ENCODE measurements around the gene FOXP1.
"Not testable (repeated sequence)": the region's sequence is repeated elsewhere in the genome, so short reads cannot be mapped to it uniquely, and the experiment has no call there.

Gene FOXP1

DNA sequence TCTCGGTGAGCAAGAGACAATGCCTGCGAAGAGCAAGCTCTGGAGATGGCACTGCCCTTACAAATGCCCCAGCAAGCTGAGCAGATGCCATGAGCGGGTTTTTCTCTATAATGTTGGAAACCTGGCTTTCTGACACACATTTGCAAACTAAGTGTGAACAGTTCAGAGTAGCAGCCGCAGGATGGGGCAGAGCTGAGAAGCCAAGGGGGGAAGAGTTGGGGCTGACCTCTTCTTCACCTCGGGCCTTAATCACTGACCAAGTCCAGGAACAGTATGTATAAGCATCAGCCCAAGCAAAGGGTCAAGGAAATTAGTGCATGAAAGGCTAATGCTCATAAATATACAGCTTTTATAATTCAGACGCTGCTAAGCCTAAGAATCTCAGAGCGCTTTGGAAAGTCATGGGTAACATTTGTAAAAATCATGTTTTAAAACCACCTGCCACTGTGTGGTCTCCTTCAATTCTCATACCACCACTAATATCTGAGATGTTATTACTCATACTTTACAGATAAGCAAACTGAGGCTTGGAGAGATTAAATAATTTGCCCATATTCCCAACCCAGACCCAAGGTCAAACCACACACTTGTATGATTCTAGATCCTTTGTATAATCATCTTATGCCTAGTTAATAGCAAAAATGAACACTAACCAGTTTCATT lies 603.4 kb downstream of the FOXP1 start:
- no peak for DNase-seq (ENCODE audit: low read depth in 2 of 2)

DNA sequence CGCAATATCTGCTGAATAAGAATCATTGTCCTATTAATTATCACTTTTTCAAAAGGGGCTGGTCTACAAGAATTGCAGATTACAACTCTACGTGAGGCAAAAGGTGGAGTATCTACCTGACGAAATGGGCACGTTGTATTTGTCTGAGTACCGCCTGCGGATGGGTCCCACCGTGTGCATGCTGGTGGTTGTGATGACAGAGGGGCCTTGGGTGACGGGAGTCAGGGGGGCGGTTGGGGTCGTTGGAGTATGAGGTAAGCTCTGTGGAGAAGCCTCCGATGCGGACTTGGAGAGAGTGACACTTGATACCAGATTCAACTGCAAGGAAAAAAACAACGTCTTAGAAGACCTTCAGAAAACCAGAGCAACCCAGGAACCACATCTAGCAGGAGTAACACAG lies 605.8 kb downstream of the FOXP1 start:
- DNase-seq (ENCODE audit: low read depth in 2 of 2): no peak

DNA sequence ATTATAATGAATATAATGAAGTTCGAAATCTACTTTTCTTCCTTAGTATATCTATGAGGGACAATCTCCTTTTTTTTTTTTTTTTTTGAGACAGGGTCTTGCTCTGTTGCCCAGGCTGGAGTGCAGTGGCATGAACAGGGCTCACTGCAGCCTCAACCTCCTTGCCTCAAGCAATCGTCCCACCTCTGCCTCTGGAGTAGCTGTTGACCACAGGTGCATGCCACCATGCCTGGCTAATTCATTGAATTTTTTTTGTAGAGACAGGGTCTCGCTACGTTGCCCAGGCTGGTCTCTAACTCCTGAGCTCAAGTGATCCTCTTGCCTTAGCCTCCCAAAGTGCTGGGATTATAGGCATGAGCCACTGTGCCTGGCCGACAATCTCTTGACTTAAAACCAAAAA lies 607.5 kb downstream of the FOXP1 start:
- DNase-seq (ENCODE audit: low read depth in 2 of 2): not testable (repeated sequence)

DNA sequence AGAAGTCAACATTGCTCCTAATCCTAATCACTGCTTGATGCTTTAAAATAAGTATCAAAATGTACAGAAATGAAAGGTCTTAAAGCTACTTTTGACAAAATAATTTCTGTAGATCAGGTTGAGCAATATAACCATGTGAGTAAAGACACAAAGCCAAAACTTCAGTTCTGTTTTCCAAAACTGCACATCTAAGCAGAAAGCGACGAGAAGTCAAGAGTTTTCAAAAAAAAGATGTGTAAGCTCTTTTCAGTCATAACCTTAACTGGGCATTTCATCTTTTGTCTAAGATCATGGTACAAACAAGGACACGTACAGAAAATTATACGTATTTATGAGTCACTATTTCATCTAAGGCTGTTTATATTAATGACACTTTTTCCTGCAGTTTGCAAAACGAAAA lies 608.8 kb downstream of the FOXP1 start:
- no peak for DNase-seq (ENCODE audit: low read depth in 2 of 2)

DNA sequence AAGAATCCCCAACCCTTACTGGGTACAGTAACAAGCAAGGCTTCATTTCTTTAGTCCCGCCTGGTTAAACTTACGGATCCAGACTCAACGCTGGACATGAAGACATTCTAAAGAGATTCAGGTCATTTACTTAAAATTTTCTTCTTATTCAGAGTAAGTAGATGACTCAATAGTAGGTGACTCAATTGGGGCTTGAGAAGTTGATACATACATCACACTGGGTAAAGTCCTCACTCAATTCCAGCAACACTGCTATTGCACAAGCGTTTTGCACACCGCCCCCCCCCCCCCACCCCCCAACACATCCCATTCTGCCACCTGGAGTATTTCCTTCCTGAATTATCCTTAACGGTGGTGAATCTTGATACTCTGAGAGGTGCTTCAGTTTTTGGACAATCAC lies 610.0 kb downstream of the FOXP1 start:
- DNase-seq (ENCODE audit: low read depth in 2 of 2): no peak

DNA sequence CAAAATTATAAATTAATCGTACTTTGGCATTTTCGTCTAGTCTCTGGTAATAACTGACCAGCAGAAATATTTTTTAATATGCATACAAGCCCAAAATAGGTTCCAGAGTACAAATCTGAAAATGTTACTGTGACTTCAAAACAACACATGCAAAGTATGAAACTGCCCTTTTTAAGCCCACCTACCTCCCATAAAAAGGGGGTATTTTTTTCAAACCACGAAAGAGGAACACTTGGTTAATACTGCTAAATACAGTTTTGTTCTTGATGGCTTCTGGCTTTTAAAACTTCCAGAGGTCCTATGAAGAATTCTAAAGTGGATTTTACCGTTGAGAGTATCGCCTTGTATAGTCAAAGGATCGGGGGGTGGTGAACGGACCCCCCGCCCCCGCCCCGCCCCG lies 610.7 kb downstream of the FOXP1 start:
- no peak for DNase-seq (ENCODE audit: low read depth in 2 of 2)

DNA sequence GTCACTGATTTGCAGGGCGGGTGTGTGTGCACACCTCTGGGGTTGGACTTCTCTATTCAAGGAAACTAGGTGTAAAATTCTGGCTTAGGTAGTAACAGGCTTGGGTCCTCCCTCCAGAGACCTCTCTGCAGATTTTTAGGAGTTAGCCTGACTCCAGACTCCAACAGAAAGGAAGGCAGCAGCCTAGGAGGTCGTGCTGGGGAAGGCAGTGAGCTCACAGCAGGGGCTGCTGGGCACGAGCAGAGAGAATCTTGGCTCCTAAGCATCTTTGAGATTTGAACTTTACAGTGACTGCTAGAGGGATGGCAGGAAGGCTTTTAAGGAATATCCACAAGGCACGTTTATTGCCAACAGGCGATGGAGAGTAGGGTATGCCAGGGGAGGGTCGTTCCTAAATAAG lies 612.6 kb downstream of the FOXP1 start:
- DNase-seq (ENCODE audit: low read depth in 2 of 2): no peak

DNA sequence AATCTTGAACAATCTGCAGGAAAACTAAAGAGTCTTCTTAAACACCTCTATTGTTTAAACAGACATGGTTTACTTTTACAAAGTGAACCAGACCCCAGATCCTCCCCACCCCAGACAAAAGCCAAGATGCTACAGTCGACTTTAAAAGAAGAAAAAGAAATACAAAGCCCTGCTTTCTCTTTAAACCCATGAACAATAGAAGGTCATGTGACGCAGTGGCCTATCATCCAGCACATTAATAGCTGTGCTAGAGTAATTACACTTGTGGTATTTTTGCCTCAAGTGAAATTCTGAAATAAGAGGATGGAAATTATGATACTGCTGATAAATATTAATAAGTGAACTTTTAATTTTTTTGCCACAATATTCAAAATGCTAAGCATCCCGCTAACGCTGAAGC lies 613.4 kb downstream of the FOXP1 start:
- no peak for DNase-seq (ENCODE audit: low read depth in 2 of 2)

DNA sequence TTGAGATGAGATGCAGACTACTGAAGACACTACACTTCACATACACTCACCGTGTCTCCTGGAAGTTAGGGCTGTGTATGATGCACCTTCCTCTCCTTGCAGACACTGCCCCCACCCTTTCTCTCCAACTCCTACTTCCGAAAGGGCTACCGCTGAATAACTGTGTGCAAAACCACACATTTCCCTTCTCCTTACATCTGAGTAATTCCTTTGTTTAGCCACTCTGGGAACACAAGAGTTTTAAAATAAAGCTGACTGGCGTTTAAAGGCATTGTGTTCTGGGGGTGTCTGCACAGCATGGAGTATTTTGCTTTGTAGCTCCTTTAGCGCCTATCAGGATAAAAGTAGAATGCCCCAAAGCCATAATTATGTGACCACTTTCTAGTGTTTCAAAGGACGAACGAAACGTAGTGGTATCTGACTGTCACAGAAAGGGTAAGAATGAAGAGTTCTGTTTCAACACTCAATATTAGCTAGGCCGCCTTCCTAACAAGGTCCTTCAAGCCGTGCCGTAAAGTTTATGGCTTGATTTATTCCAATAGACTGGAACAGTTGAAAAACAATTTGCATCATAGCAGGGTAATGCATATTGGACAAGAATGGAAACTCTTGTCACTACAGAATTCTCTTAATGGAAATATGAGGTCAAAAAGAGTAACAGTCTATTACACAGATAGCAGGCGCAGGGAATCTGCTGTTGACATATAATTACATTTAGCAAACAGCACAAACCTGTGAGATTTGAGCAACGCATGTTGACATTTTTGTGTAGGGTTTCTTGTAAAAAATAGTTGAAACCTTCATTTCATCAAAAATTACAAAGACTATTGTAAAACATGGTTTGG lies 619.9 kb downstream of the FOXP1 start:
- DNase-seq (ENCODE audit: low read depth in 2 of 2): no peak

DNA sequence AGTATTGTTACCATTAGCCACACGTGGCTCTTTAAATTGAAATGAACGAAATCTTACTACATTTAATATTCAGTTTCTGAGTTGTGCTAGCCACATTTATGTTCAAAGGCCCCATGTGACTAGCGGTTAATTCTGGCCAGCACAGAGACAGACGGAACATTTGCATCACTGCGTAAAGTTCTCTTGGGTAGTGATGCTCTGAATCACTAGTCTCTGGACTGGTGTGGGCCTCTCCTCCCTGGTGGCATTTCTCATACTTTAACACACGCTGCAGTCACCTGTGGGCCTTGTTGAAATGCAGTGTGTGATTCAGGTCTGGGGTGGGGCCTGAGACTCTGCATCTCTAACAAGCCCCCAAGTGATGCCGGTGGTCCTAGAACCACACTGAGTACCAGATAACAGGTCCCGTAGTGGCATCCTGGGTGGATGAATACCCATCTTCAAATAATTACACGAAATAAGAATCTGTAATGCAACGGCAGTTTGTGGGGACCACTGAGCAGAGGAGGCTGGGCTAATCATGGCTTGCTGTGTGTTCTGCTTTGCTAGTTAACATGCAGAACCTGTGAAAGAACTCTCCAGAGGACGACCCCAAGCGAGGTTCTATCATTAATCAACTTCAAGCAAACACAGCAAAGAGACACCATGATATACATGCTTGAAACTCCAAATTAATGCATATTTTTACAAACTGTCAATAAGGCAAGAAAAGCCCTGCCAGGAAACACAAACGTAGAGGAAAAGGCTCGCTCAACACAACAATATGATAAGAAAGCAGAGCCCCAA lies 623.8 kb downstream of the FOXP1 start:
- DNase-seq (ENCODE audit: low read depth in 2 of 2): no peak

DNA sequence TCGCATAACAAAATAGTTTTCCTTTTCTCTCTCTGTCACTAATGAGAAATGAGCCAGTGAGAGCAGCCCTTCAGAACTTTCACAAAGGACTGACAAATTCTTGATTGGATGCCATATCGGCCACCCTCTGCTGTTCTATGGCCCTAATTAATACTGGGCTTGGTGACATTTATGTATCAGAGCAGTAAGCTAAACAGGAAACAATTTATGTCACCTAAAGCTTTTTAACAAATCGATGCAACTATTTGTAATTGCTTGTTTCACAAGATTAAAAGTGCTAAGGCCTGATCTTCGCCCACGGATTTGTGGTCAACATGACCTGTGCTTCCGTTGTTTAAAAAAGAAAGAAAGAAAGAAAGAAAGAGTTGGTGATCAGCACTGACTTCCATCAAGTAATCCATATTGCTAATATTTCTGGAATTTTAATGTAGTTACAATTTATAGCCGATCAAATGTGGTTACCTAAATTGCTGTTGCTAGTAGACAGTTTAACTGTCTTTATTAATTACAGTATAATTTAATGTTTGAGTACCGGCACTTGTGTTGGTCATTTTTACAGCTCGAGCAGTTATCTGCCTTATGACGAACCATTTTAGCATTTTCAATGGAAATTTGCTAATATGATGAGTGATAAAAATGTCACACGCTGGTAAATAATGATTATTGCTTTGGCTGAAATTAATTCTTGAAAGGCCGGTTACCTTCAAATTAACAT lies 631.3 kb downstream of the FOXP1 start:
- DNase-seq (ENCODE audit: low read depth in 2 of 2): no peak

DNA sequence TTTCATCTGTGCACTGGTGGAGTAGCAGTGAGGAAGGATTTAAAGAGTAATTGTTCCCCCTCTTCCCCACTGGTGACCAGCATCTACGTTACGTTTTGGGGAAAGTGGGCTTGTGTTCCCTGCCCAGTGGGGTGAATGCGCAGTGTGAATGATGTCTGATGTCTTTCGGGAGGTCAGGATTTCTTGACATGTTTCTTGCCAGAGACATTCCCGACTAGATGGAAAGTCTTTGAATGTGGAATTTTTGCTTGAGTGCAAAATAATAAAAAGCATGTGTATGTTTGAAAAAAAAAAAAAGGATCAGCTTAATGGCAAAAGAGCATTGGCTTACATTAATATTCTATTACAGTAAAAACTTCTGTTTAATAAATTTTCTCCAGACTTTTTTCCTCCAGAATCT lies 632.2 kb downstream of the FOXP1 start:
- DNase-seq (ENCODE audit: low read depth in 2 of 2): no peak

DNA sequence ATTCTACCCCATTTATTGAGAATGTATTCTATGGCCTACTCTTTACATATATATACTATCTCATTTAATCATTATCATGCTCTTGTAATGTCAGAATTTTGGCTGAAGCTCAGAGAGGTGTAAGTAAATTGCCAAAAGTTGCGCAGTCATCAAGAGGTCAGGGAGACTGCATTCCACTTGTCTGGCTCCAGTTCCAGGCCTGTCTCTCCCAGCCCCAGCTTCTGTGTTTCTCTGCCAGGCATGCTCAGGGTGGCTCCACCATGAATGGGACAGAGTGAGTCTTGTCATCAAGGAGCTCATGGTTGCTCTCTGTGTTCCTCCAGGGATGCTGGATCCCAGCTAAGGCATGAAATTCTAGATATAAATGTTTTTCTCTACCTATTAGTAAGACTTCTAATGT lies 635.9 kb downstream of the FOXP1 start:
- DNase-seq (ENCODE audit: low read depth in 2 of 2): no peak

DNA sequence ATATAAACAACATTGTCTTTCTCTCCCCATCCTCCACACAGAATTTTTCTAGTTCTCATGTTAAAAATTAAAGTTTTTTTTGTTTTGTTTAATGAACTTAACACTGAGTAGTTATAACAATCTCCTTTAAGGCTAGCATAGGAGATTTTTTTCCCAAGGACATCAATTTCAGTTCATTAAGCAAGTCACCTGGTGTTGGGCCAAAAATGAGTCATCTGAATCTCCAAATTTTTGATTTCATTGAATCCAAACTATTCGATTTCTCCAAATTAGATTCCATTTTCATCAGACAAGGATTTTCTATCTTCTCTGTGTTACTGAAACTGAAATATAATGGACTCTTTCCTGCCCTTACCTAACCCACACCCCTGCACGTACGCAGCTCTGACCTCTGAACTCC lies 639.6 kb downstream of the FOXP1 start:
- no peak for DNase-seq (ENCODE audit: low read depth in 2 of 2)

DNA sequence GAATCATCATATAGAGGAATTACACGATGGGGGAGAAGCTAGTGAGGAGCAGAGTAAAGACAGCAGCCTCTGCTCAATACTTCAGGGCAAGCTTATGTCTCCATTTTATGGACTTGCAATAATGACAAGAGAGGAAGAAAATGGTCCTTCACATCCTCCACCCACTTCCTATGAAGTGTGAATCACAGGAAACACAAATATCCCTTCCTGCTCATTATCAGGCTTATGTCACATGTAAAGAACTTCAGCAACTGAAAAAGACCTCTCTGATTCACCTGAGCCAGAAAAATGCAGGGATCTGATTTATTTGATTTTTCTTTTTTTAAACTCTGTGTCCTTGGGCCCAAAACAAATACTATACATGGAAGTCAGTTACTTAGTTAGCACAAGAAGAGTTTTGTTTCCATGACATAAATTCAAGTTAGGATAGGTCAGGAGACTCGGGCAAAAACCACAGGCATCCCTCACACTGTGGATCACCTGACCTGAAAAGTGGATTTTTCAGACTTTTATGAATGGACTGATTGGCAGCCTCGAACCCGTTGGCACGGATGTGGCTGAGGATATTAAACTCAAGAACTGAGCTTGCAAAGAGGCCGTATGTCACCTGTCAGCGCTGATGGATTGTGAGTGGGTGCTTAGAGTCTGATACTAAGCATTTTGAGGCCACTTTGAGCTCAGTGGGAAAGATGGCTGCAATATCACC lies 650.3 kb downstream of the FOXP1 start:
- no peak for DNase-seq (ENCODE audit: low read depth in 2 of 2)

DNA sequence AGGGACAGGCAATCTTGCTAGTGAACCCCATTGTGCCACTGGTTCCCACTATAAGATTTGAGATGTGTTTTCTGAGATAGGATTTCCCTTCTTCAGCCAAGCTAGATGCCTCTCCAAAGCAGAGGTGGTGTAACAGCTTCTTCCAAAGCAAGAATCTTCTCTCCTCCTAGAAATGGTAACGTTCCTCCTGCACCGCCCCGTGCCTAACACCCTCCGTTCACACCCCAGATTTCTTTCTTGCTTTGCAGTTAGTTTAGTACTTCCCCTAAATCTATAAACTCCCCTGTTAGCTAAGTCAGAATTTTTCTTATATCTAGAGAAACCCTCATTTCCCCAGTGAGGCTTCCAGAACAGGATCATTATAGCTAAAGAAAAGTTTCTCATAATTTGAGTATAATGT lies 653.5 kb downstream of the FOXP1 start:
- no peak for DNase-seq (ENCODE audit: low read depth in 2 of 2)

DNA sequence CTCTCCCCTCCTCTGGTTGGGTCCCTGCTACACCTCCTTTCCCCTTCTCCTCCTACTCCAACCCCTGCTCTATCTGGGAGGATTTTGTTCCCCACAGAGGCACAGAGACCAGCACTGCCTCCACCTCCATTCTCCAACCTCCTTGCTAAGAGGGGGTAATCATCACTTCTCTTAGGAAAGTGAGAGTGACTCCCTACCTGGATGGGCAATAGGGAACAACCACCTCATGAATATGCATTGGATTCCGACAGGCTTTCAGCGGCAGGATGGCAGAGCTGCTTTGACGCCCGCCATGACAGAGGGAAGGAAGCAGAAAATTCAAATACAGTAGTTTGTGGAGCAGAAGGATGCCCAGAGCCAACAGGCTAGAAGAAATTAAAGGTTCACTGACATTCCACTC lies 656.3 kb downstream of the FOXP1 start:
- DNase-seq (ENCODE audit: low read depth in 2 of 2): no peak

DNA sequence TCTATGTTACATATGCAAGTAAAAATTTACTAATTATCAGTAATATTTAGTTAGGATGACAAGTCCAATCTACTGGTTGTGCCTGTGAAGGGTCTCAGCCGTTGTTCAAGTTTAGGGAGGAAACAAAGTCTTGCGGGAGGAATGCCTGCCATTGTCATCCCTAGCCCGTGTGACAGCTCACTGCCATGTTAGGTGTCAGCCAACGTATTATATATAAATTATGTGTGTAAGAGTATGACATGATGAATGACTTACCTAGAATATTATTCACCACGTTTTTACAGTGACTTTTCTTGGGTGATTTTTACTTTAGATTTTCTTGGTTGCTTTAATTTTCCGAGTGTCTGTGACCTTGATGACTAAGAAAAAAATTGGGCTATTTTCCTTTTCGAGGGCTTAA lies 656.7 kb downstream of the FOXP1 start:
- no peak for DNase-seq (ENCODE audit: low read depth in 2 of 2)

DNA sequence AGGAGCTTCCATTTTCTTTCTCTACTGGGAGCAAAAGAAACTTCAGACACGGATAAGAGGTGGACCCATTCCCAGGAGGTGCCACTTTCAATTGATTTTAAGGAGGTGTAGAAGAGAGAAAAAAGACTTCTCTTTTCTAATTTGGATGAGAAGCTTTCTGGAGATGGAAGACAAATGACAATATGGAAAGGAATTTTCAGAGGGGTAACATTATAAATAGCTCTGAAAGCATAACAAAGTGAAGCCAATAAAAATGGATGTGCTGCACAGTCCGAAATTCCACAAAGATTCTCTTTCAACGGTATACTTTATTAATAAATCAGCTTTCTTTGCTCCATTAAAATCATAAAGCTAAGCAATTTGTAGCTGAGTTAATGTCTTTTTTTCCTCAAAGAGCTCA lies 663.9 kb downstream of the FOXP1 start:
- no peak for DNase-seq (ENCODE audit: low read depth in 2 of 2)

DNA sequence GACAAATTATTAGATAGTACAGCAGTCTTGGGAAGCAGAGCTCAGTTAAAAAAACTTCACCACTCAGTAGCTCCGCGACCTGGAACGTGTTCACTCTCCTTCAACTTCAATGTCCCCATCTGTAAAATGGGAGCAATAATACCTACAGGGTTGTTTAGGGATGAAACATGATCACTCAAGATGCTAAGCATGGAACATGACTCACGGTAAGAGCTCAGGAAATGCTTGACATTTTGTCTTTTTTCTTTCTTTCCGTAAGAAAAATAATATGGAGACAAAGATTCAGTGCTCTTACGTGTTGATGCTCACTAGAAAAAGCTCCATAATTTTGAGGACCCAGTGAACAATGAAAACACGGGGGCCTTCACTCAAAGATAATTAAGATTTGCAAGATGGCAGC lies 664.4 kb downstream of the FOXP1 start:
- DNase-seq (ENCODE audit: low read depth in 2 of 2): no peak

DNA sequence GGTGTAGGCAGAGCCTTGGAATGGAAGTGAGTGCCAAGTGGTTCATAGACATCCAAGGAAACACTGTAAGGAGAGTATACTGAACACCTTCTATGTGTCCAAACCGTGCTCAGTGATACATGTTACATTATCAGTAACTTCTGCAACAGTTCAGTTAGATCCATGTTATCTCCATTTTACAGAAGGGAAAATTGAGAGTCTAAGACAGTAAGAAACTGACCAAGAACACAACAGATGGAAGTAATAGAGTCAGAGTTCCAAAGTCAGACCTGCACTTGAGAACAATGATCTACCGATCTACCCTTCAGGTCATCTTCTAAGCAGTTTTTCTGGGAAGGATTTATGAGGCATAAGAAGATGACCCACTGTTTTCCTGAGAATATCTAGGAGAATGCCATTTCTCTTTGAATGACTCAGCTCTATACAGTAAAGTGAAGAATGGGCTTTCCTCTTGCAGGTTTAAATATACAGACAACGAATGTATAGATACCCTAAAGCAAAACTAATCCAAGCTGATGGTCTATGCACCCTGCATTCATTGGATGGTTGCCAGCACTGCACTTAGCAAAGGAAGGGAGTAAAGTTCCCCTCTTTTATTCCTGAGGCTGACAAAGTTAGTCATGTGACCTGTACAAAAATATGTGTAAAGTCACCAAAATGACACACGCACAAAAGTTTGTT lies 667.0 kb downstream of the FOXP1 start:
- DNase-seq (ENCODE audit: low read depth in 2 of 2): no peak

Measured in stimulated activated CD4-positive, alpha-beta T cell treated with anti-CD3 and anti-CD28 coated beads, Interleukin-4, amount 100 ng/mL, for 48 hours (primary cell).